Stimulated activated CD8-positive, alpha-beta memory T cell treated with anti-CD3 and anti-CD28 coated beads, Interleukin-4, amount 100 ng/mL, for 48 hours (primary cell): ENCODE results near the gene SLC30A5.

Experiments used
- DNase-seq: peaks from one replicate; pipeline ENCODE4 v3.0.0-alpha.2; 2020

SLC30A5 gene

GRCh38 chr5:69167929-69168328, 74.1 kb downstream of the SLC30A5 start:
- no peak for DNase-seq

GRCh38 chr5:69170495-69170894, 76.7 kb downstream of the SLC30A5 start:
- no peak for DNase-seq

GRCh38 chr5:69170969-69171368, 77.2 kb downstream of the SLC30A5 start:
- DNase-seq: no peak
